H1 (cell line): Measurements from ENCODE around the gene FITM2. TPM values are rescaled to one million over a fixed set of nuclear protein-coding genes. Genes with fewer than 3 reads are reported as not detected.

ENCODE experiments used
- CTCF ChIA-PET: fragments of 300-600 bp; sonication (Branson Sonifier 250); formaldehyde crosslinking; loops from one replicate; lab custom pipeline; 2021; ENCODE audit not compliant: partially characterized antibody; lab: Charles Lee
- POLR2A ChIA-PET: fragments of 300-600 bp; sonication (Branson Sonifier 250); formaldehyde crosslinking; loops from one replicate; lab custom pipeline; 2021; ENCODE audit warnings: inconsistent platforms; ENCODE audit not compliant: partially characterized antibody; lab: Charles Lee
- DNase-seq, 2 experiments: peaks; one replicate each; pipeline versions ENCODE4 v3.0.0 to v3.0.0-alpha.2; 2010 to 2022; ENCODE audit warnings: low spot score in 2 of 2, low read depth in 1 of 2, mixed read lengths in 1 of 2
- FAIRE-seq: peaks from 2 replicates; lab custom pipeline; 2011; peaks lifted over from hg19 to GRCh38; lab: Jason Lieb, UNC
- H2AFZ ChIP-seq: 2 replicates; pipeline ENCODE4 v1.8.1; 2012; ENCODE audit warnings: low read length, inconsistent platforms
- H2AK5ac ChIP-seq: 2 replicates; pipeline ENCODE4 v1.6.1; 2013; ENCODE audit warnings: low read depth, low read length
- H2BK120ac ChIP-seq: replicated peaks from 2 replicates; pipeline ENCODE3; 2013; ENCODE audit warnings: low read depth, low read length, inconsistent platforms
- H2BK12ac ChIP-seq: 2 replicates; pipeline ENCODE4 v1.6.1; 2013; ENCODE audit warnings: low read depth, low read length
- H2BK15ac ChIP-seq: 2 replicates; pipeline ENCODE4 v1.6.1; 2013; ENCODE audit warnings: low read length
- H2BK20ac ChIP-seq: 2 replicates; pipeline ENCODE4 v1.6.1; 2013; ENCODE audit warnings: low read length
- H2BK5ac ChIP-seq: 2 replicates; pipeline ENCODE4 v1.6.1; 2013; ENCODE audit warnings: low read depth, low read length
- H3K14ac ChIP-seq: 2 replicates; pipeline ENCODE4 v1.6.1; 2013; ENCODE audit warnings: inconsistent platforms; ENCODE audit not compliant: insufficient read length
- H3K18ac ChIP-seq: 2 replicates; pipeline ENCODE4 v1.6.1; 2013; ENCODE audit warnings: low read length; ENCODE audit errors: extremely low read depth
- H3K23ac ChIP-seq: 2 replicates; pipeline ENCODE4 v1.6.1; 2013; ENCODE audit warnings: inconsistent platforms; ENCODE audit not compliant: insufficient read length
- H3K23me2 ChIP-seq: 2 replicates; pipeline ENCODE4 v1.6.1; 2013; ENCODE audit warnings: low read depth, low read length
- H3K27ac ChIP-seq: 2 replicates; pipeline ENCODE4 v1.6.1; 2011; ENCODE audit warnings: low read depth, low read length, inconsistent platforms
- H3K27me3 ChIP-seq, 4 experiments: replicated peaks in 1 of 4; 1 replicate in 1 of 4; 2 replicates in 3 of 4; pipeline versions ENCODE4 v1.6.1 to v1.8.1; 2011 to 2013; ENCODE audit warnings: low read length in 3 of 4, mild to moderate bottlenecking in 3 of 4, inconsistent platforms in 2 of 4, mixed read lengths in 2 of 4, moderate library complexity in 1 of 4; ENCODE audit not compliant: control insufficient read depth in 3 of 4, insufficient read depth in 3 of 4; ENCODE audit errors: extremely low read depth in 1 of 4
- H3K36me3 ChIP-seq, 4 experiments: 2 replicates each; pipeline versions ENCODE4 v1.6.1 to v1.8.1; 2011 to 2013; ENCODE audit warnings: mild to moderate bottlenecking in 4 of 4, low read length in 3 of 4, moderate library complexity in 2 of 4, control low read depth in 1 of 4, inconsistent platforms in 1 of 4; ENCODE audit not compliant: insufficient read depth in 4 of 4, control insufficient read depth in 2 of 4
- H3K4ac ChIP-seq: replicated peaks from 2 replicates; pipeline ENCODE3; 2013; ENCODE audit warnings: low read length, low read depth, mixed read lengths, inconsistent platforms; ENCODE audit not compliant: insufficient read length
- H3K4me1 ChIP-seq, 4 experiments: replicated peaks in 1 of 4; 1 replicate in 1 of 4; 2 replicates in 3 of 4; pipeline versions ENCODE4 v1.6.1 to v1.8.1; 2011 to 2013; ENCODE audit warnings: low read length in 3 of 4, inconsistent platforms in 2 of 4, mixed read lengths in 1 of 4; ENCODE audit not compliant: insufficient read depth in 4 of 4, control insufficient read depth in 3 of 4
- H3K4me2 ChIP-seq, 2 experiments: 2 replicates each; pipeline versions ENCODE4 v1.6.1 to v1.8.1; 2011 to 2013; ENCODE audit warnings: low read depth in 2 of 2, low read length in 2 of 2, control low read depth in 1 of 2, inconsistent platforms in 1 of 2, mild to moderate bottlenecking in 1 of 2; ENCODE audit not compliant: insufficient read depth in 1 of 2
- H3K4me3 ChIP-seq, 4 experiments: fragments of 200-600, 300-600 bp in 1 of 4; sonication (generic), shearing (Covaris generic), sonication (Bioruptor Twin) in 1 of 4; 2 replicates each; pipeline versions ENCODE4 v1.5.1 to v1.8.1; 2011 to 2016; ENCODE audit warnings: low read length in 4 of 4, low read depth in 3 of 4, control low read depth in 2 of 4, inconsistent platforms in 2 of 4, mild to moderate bottlenecking in 2 of 4, mixed read lengths in 1 of 4, moderate library complexity in 1 of 4; ENCODE audit not compliant: insufficient read depth in 2 of 4; ENCODE audit errors: extremely low read depth in 1 of 4
- H3K56ac ChIP-seq: replicated peaks from 2 replicates; pipeline ENCODE3; 2013; ENCODE audit warnings: low read depth, mild to moderate bottlenecking, mixed read lengths, low read length, inconsistent platforms; ENCODE audit not compliant: insufficient read length
- H3K79me1 ChIP-seq: 2 replicates; pipeline ENCODE4 v1.6.1; 2013; ENCODE audit warnings: low read depth, low read length, control low read depth
- H3K79me2 ChIP-seq, 2 experiments: 2 replicates each; pipeline versions ENCODE4 v1.6.1 to v1.8.1; 2012 to 2013; ENCODE audit warnings: low read length in 2 of 2, mild to moderate bottlenecking in 2 of 2, inconsistent platforms in 1 of 2; ENCODE audit not compliant: insufficient read depth in 2 of 2, control insufficient read depth in 1 of 2
- H3K9ac ChIP-seq, 4 experiments: replicated peaks in 1 of 4; 1 replicate in 1 of 4; 2 replicates in 3 of 4; pipeline versions ENCODE4 v1.6.1 to v1.8.1; 2011 to 2013; ENCODE audit warnings: low read depth in 3 of 4, low read length in 3 of 4, control low read depth in 2 of 4, mild to moderate bottlenecking in 2 of 4, moderate library complexity in 2 of 4, inconsistent platforms in 1 of 4; ENCODE audit errors: extremely low read depth in 1 of 4
- H3K9me3 ChIP-seq, 2 experiments: 2 replicates each; pipeline versions ENCODE4 v1.6.1 to v1.8.1; 2012 to 2013; ENCODE audit warnings: mild to moderate bottlenecking in 2 of 2, moderate library complexity in 2 of 2, control low read depth in 1 of 2, inconsistent platforms in 1 of 2, low read depth in 1 of 2, low read length in 1 of 2, mixed read lengths in 1 of 2; ENCODE audit not compliant: insufficient read depth in 2 of 2
- H4K20me1 ChIP-seq, 2 experiments: replicated peaks in 1 of 2; 2 replicates each; pipeline versions ENCODE3 to v1.8.1; 2011 to 2013; ENCODE audit warnings: inconsistent platforms in 2 of 2, low read length in 2 of 2, mild to moderate bottlenecking in 1 of 2; ENCODE audit not compliant: insufficient read depth in 2 of 2, control insufficient read depth in 1 of 2
- H4K5ac ChIP-seq: 2 replicates; pipeline ENCODE4 v1.6.1; 2013; ENCODE audit warnings: low read length, low read depth, mixed read lengths, inconsistent platforms; ENCODE audit not compliant: insufficient read length
- H4K8ac ChIP-seq: 2 replicates; pipeline ENCODE4 v1.8.0; 2013; ENCODE audit warnings: mild to moderate bottlenecking, moderate library complexity, low read length, inconsistent platforms; ENCODE audit not compliant: insufficient read depth; ENCODE audit errors: extremely low read depth
- H4K91ac ChIP-seq: replicated peaks from 2 replicates; pipeline ENCODE3; 2013; ENCODE audit warnings: low read length, mixed read lengths, inconsistent platforms; ENCODE audit not compliant: insufficient read length
- CBX5 ChIP-seq: fragments of 300-800, 300-1000 bp; sonication (generic); IDR thresholded peaks from 2 replicates; pipeline ENCODE4 v1.7.1; 2016; ENCODE audit warnings: antibody characterized with exemption, low read length, low read depth
- FOSL1 ChIP-seq: IDR thresholded peaks from 2 replicates; pipeline ENCODE4 v1.6.1; 2011; ENCODE audit warnings: mild to moderate bottlenecking, low read depth, low read length, moderate library complexity; ENCODE audit not compliant: insufficient read depth
- PHF8 ChIP-seq: fragments of 200-600 bp; sonication (generic); conservative IDR thresholded peaks from 2 replicates; pipeline ENCODE4 v1.7.1; 2012; ENCODE audit warnings: low read depth, mild to moderate bottlenecking, inconsistent platforms, low read length, moderate library complexity
- RAD21 ChIP-seq, 2 experiments: IDR thresholded peaks in 1 of 2; conservative IDR thresholded peaks in 1 of 2; 2 replicates each; pipeline ENCODE4 v1.6.1; 2011; ENCODE audit warnings: low read depth in 2 of 2, low read length in 2 of 2, improper control_type of control experiment in 1 of 2, inconsistent platforms in 1 of 2, mild to moderate bottlenecking in 1 of 2, moderate library complexity in 1 of 2
- SIX5 ChIP-seq: IDR thresholded peaks from 2 replicates; pipeline ENCODE4 v1.6.1; 2011; ENCODE audit warnings: mild to moderate bottlenecking, low read depth, low read length
- SP4 ChIP-seq: IDR thresholded peaks from 2 replicates; pipeline ENCODE4 v1.6.1; 2012; ENCODE audit warnings: low read length, inconsistent platforms
- TBP ChIP-seq: IDR thresholded peaks from 2 replicates; pipeline ENCODE4 v1.6.1; 2011; ENCODE audit warnings: low read depth, low read length, improper control_type of control experiment
- WGBS, 2 experiments: shearing (Covaris generic) in 1 of 2; methylation state at CpG; one replicate each; pipeline versions ENCODE4 v1.1.6 to v1.1.7; 2013 to 2015; ENCODE audit warnings: low lambda C conversion rate in 2 of 2, mixed read lengths in 2 of 2, inconsistent platforms in 1 of 2, low coverage in 1 of 2, missing lambda C conversion rate in 1 of 2; ENCODE audit not compliant: insufficient replicate concordance in 2 of 2, insufficient coverage in 1 of 2, insufficient read length in 1 of 2; ENCODE audit errors: extremely low coverage in 1 of 2, missing lambda C conversion rate in 1 of 2; 5-methylcytosine and 5-hydroxymethylcytosine counted together
- polyA plus RNA-seq, 7 experiments: library from polyadenylated mRNA; depleted of rRNA in 3 of 7; stranded (reverse) in 5 of 7; unstranded in 2 of 7; fragments of >200 nt in 5 of 7; fragments of 200-250 nt in 2 of 7; gene quantifications; 1 replicate in 5 of 7; 2 replicates in 1 of 7; 4 replicates in 1 of 7; pipeline versions ENCODE4 v1.2.1 to v1.2.3, GENCODE V29; 2011 to 2013; ENCODE audit warnings: missing spikeins in 2 of 7, mixed read lengths in 2 of 7
- total RNA-seq: library from RNA; stranded (reverse); fragmentation: NEBNext Ultra II Directional; extraction: Animal tissue kit (Norgen Biotek cat#: 25700); gene quantifications from 2 replicates; pipeline ENCODE4 v1.2.1, GENCODE V29; 2021

Gene FITM2
- total and polyA plus RNA-seq, 2 of the 8 experiments (the other 6 are each of a cell fraction or from before 2014, with no cell fraction given), result 1.1 to 2.1 TPM

DNA sequence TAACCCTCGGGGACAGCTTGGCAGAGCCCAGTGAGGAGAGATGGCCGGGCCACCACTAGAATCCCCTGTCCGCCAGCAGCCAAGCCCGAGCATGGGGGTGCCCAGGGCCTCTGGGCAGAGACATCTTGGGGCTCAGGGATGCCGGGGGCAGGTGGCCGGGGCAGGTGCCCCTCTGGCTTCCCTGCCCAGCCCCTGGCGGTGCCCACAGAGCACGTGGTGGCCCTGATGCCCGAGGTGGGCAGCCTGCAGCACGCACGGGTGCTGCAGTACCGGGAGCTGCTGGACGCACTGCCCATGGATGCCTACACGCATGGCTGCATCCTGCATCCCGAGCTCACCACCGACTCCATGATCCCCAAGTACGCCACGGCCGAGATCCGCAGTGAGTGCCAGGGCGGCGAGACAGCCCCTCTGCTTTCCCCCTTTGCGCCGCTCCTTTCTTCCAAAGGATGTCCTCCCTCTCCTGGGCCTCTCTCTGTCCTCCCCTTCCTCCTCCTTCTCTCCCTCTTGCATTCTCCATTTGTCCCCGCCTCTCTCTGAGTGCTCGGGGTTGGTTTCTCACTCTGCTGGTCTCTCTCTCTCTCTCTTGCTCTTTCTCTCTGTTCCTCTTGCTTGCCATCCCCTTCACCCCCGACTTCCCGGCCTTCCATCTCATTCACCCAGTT, 52.6 kb downstream of the FITM2 start:
- Histone ChIP-seq H3K23me2 (no peaks in the 10 kb centered on the region), H3K27me3 (no peaks in the 10 kb centered on the region; a peak in 1 of 7 replicates), H4K5ac (no peak overlapping the region), H3K56ac (no peak overlapping the region), H2AFZ (no peak overlapping the region), H3K36me3 (no peaks in the 10 kb centered on the region; a peak in 1 of 8 replicates), H2BK12ac (no peak overlapping the region), H4K20me1 (peaks cover 0 to 3% of the 10 kb centered on the region in 2 experiments), H3K18ac (no peak overlapping the region), H3K4me3 (no peak overlapping the region), H3K79me2 (no peaks in the 10 kb centered on the region), H2AK5ac (no peak overlapping the region), H3K27ac (no peak overlapping the region), H3K79me1 (no peaks in the 10 kb centered on the region), H4K91ac (no peak overlapping the region), H3K23ac (no peak overlapping the region), H2BK15ac (no peak overlapping the region), H3K4me1 (peaks cover 0 to 6% (median 1%) of the 10 kb centered on the region in 4 experiments; a peak in 4 of 7 replicates), H3K9me3 (no peaks in the 10 kb centered on the region), H3K14ac (no peak overlapping the region), H2BK120ac (no peak overlapping the region), H4K8ac (no peak overlapping the region), H2BK5ac (no peak overlapping the region), H3K4ac (no peak overlapping the region), H3K9ac (no peak overlapping the region), H3K4me2 (no peak overlapping the region), H2BK20ac (no peak overlapping the region)
- no peak for FAIRE-seq
- ChIA-PET CTCF (interaction anchor here (0.9 to 4.5 kb wide), 4 partner anchors 8 to 53 kb away, joined by 3 to 16 read pairs (median 4); partner anchors contain the start of gene GDAP1L1), POLR2A (no interaction called here)
- WGBS, 2 experiments, result 90% methylated on average over 26 of the region's 28 CpGs; no CpG with 5 or more reads in 1 of the 2 experiments
- no peak for DNase-seq
- TF ChIP-seq RAD21 (IDR thresholded peaks at IDR 0.05 in 1 of 2, conservative IDR thresholded peaks at IDR 0.05 in 1 of 2; ENCODE audit: low read depth in 2 of 2, low read length in 2 of 2), result no peak
- no peak for TF ChIP-seq PHF8
- no peak for TF ChIP-seq CBX5
- no peak for TF ChIP-seq FOSL1
- TF ChIP-seq SIX5, result no peak
- no peak for TF ChIP-seq TBP
- TF ChIP-seq SP4, result no peak
